Tibial nerve (tissue), 4 donors: ENCODE data around the gene TPSG1.

Experiments used
- CTCF ChIP-seq, 5 experiments: fragments of 200-600 bp in 3 of 5; fragments of 450-650 bp in 2 of 5; sonication (generic) in 3 of 5; IDR thresholded peaks; one replicate each; pipeline ENCODE4 v1.5.1; 2016 to 2019; ENCODE audit warnings: antibody characterized with exemption in 5 of 5, mild to moderate bottlenecking in 3 of 5, moderate library complexity in 2 of 5
- EP300 ChIP-seq, 2 donors: sonication (generic); formaldehyde crosslinking; IDR thresholded peaks; one replicate each; pipeline ENCODE4 v1.6.1; 2017; ENCODE audit warnings: antibody characterized with exemption in 2 of 2, mild to moderate bottlenecking in 1 of 2
- POLR2A ChIP-seq, 2 donors: fragments of 450-650 bp; IDR thresholded peaks; one replicate each; pipeline ENCODE4 v1.6.1; 2017; ENCODE audit warnings: antibody characterized with exemption in 2 of 2, mild to moderate bottlenecking in 2 of 2, moderate library complexity in 2 of 2

DNA sequence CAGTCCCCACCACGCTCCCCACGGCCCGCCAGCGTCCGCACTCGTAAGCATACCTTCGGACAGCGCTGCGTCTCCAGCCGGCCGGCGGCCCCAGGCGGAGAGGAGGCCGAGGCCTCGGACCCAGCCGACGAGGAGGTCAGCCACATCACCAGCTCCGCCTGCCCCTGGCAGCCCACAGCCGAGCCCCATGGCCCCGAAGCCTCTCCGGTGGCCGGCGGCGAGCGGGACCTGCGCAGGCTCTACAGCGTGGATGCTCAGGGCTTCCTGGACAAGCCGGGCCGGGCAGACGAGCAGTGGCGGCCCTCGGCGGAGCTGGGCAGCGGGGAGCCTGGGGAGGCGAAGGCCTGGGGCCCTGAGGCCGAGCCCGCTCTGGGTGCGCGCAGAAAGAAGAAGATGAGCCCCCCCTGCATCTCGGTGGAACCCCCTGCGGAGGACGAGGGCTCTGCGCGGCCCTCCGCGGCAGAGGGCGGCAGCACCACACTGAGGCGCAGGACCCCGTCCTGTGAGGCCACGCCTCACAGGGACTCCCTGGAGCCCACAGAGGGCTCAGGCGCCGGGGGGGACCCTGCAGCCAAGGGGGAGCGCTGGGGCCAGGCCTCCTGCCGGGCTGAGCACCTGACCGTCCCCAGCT is 4.9 kb downstream of the TPSG1 start:
- TF ChIP-seq CTCF (IDR thresholded peaks at IDR 0.05) (no peak), POLR2A (IDR thresholded peaks at IDR 0.05) (no peak), EP300 (IDR thresholded peaks at IDR 0.05) (no peak)
